HEK293 (cell line): ENCODE results near the gene BAIAP2L2.

Source experiments
- CTCF ChIA-PET: fragments of 350-600 bp; formaldehyde crosslinking; extraction: SDS; loops from one replicate; lab custom pipeline; 2021; ENCODE audit warnings: antibody characterized with exemption; lab: Yijun Ruan, JAX
- POLR2A ChIA-PET: fragments of 300-600 bp; formaldehyde crosslinking; extraction: SDS; loops from one replicate; lab custom pipeline; 2020; ENCODE audit warnings: antibody characterized with exemption, inconsistent platforms; lab: Yijun Ruan, JAX
- H3K27ac ChIP-seq: fragments of 200-500 bp; sonication (Bioruptor generic); 2 replicates; pipeline ENCODE4 v1.5.1; 2014; ENCODE audit warnings: low read depth, low read length, control low read depth, inconsistent platforms; ENCODE audit errors: extremely low read depth
- H3K36me3 ChIP-seq, 2 experiments: fragments of 200-500 bp in 1 of 2; sonication (Bioruptor generic) in 1 of 2; 1 replicate in 1 of 2; 2 replicates in 1 of 2; pipeline ENCODE4 v1.5.1; 2014 to 2017; ENCODE audit warnings: inconsistent platforms in 2 of 2, low read length in 2 of 2; ENCODE audit not compliant: control insufficient read depth in 2 of 2, insufficient read depth in 1 of 2
- H3K4me1 ChIP-seq: fragments of 200-500 bp; sonication (Bioruptor generic); 2 replicates; pipeline ENCODE4 v1.5.1; 2014; ENCODE audit warnings: mild to moderate bottlenecking, low read length, inconsistent platforms; ENCODE audit not compliant: control insufficient read depth, insufficient read depth
- H3K4me3 ChIP-seq: 2 replicates; pipeline ENCODE4 v1.5.1; 2011; ENCODE audit warnings: low read depth, mild to moderate bottlenecking, control low read depth, low read length, moderate library complexity
- H3K9me3 ChIP-seq: fragments of 200-500 bp; sonication (Bioruptor generic); 2 replicates; pipeline ENCODE4 v1.5.1; 2014; ENCODE audit warnings: low read depth, low read length, inconsistent platforms; ENCODE audit not compliant: control insufficient read depth, insufficient read depth
- MEIS1 ChIP-seq: sonication (generic); formaldehyde crosslinking; IDR thresholded peaks from 2 replicates; pipeline ENCODE4 v1.8.1; 2022; ENCODE audit warnings: missing genetic modification reagents, mild to moderate bottlenecking, borderline replicate concordance
- OSR2 ChIP-seq: fragments of 450-650 bp; formaldehyde crosslinking; IDR thresholded peaks from 2 replicates; pipeline ENCODE4 v1.5.1; 2016; ENCODE audit warnings: missing biosample characterization, missing genetic modification characterization
- REST ChIP-seq: fragments of 450-650 bp; formaldehyde crosslinking; IDR thresholded peaks from 2 replicates; pipeline ENCODE4 v1.5.1; 2016; ENCODE audit warnings: missing biosample characterization, missing genetic modification characterization
- SP3 ChIP-seq: fragments of 450-650 bp; formaldehyde crosslinking; IDR thresholded peaks from 2 replicates; pipeline ENCODE4 v1.5.1; 2016; ENCODE audit warnings: missing biosample characterization, missing genetic modification characterization
- ZBTB1 ChIP-seq: fragments of 450-650 bp; formaldehyde crosslinking; IDR thresholded peaks from 2 replicates; pipeline ENCODE4 v1.5.1; 2016; ENCODE audit warnings: missing biosample characterization, missing genetic modification characterization
- ZBTB26 ChIP-seq: fragments of 450-650 bp; formaldehyde crosslinking; optimal IDR thresholded peaks from 2 replicates; pipeline ENCODE3; 2016; ENCODE audit warnings: missing biosample characterization, mild to moderate bottlenecking, missing genetic modification characterization
- ZFHX2 ChIP-seq: fragments of 450-650 bp; formaldehyde crosslinking; conservative IDR thresholded peaks from 2 replicates; pipeline ENCODE4 v1.5.1; 2016; ENCODE audit warnings: missing biosample characterization, missing genetic modification characterization
- ZNF157 ChIP-seq: fragments of 450-650 bp; formaldehyde crosslinking; IDR thresholded peaks from 2 replicates; pipeline ENCODE4 v1.5.1; 2016; ENCODE audit warnings: missing biosample characterization, missing genetic modification characterization
- ZNF239 ChIP-seq: fragments of 450-650 bp; formaldehyde crosslinking; IDR thresholded peaks from 2 replicates; pipeline ENCODE4 v1.5.1; 2016; ENCODE audit warnings: missing biosample characterization, missing genetic modification characterization
- ZNF423 ChIP-seq: fragments of 450-650 bp; formaldehyde crosslinking; IDR thresholded peaks from 2 replicates; pipeline ENCODE4 v1.5.1; 2016; ENCODE audit warnings: missing biosample characterization, missing genetic modification characterization
- ZNF529 ChIP-seq: fragments of 450-650 bp; formaldehyde crosslinking; IDR thresholded peaks from 2 replicates; pipeline ENCODE4 v1.5.1; 2017; ENCODE audit warnings: missing genetic modification characterization, missing biosample characterization; ENCODE audit not compliant: insufficient replicate concordance
- ZNF624 ChIP-seq: fragments of 450-650 bp; formaldehyde crosslinking; IDR thresholded peaks from 2 replicates; pipeline ENCODE4 v1.5.1; 2017; ENCODE audit warnings: missing biosample characterization, missing genetic modification characterization
- TF ChIP-seq, protein P1 (sequence below): fragments of 450-650 bp; formaldehyde crosslinking; IDR thresholded peaks from 2 replicates; pipeline ENCODE4 v1.5.1; 2016; ENCODE audit warnings: missing biosample characterization, missing genetic modification characterization

The BAIAP2L2 gene

GRCh38 chr22:38131399-38131798 lies 20.9 kb upstream of the BAIAP2L2 start (continued):
- TF ChIP-seq ZBTB1 (tag by site-specific recombination): no peak
- no peak for TF ChIP-seq OSR2

DNA sequence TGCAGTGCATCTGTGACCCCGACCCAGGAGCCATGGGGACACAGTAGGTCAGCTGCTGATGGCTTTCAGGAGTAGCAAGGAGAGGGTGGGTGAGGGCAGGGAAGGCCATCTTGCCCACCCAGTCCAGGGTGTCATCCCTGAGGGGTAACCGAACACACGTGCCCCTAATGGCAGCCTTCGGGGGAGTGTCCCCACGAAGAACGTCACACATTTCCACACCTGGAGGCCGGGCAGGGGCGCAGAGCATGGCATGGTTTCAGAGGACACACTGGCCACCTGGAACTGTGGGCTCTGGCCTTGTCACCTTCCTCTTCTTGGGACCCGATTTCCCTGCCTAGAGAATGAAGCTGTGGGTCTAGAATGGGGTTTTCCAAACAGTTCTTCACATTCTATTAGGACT lies 19.4 kb upstream of the BAIAP2L2 start:
- Histone ChIP-seq H3K9me3 (no peaks in the 10 kb centered on the region), H3K36me3 (peaks cover 0 to 43% of the 10 kb centered on the region in 2 experiments; a peak in 2 of 3 replicates), H3K27ac (no peak overlapping the region), H3K4me3 (no peak overlapping the region), H3K4me1 (no peaks in the 10 kb centered on the region)
- POLR2A ChIA-PET: no interaction called here
- CTCF ChIA-PET: interaction anchor here (0.6 kb wide), 1 partner anchor 29 kb away, joined by 3 read pairs; no protein-coding TSS in a partner anchor
- TF ChIP-seq ZNF423 (no peak), REST (tag by site-specific recombination) (no peak), ZFHX2 (tag by site-specific recombination) (no peak), ZNF529 (no peak), ZNF157 (no peak)

DNA sequence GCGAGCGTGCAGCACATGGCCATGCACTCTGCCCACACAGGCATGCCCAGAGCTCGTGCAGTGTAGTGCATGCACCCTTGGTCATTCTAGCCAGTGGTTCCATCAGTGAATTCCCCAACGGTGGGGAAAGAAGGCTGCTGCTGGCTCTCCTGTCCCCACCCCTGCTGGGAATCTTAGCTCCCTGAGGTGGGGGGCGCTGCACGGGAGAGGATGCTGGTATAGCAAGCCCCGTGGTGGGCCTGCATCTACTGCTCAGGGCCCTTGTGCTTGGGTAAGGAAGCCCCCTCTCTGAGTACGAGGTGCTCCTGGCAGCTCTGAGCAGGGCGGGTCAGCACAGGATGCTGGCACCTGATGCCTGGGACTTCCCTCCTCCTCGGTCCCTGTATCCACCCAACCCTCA lies 18.5 kb upstream of the BAIAP2L2 start:
- Histone ChIP-seq H3K27ac (no peak overlapping the region), H3K4me1 (no peaks in the 10 kb centered on the region), H3K4me3 (no peak overlapping the region)
- POLR2A ChIA-PET: no interaction called here
- no peak for TF ChIP-seq ZNF239 (tag by site-specific recombination)
- TF ChIP-seq, protein P1, sequence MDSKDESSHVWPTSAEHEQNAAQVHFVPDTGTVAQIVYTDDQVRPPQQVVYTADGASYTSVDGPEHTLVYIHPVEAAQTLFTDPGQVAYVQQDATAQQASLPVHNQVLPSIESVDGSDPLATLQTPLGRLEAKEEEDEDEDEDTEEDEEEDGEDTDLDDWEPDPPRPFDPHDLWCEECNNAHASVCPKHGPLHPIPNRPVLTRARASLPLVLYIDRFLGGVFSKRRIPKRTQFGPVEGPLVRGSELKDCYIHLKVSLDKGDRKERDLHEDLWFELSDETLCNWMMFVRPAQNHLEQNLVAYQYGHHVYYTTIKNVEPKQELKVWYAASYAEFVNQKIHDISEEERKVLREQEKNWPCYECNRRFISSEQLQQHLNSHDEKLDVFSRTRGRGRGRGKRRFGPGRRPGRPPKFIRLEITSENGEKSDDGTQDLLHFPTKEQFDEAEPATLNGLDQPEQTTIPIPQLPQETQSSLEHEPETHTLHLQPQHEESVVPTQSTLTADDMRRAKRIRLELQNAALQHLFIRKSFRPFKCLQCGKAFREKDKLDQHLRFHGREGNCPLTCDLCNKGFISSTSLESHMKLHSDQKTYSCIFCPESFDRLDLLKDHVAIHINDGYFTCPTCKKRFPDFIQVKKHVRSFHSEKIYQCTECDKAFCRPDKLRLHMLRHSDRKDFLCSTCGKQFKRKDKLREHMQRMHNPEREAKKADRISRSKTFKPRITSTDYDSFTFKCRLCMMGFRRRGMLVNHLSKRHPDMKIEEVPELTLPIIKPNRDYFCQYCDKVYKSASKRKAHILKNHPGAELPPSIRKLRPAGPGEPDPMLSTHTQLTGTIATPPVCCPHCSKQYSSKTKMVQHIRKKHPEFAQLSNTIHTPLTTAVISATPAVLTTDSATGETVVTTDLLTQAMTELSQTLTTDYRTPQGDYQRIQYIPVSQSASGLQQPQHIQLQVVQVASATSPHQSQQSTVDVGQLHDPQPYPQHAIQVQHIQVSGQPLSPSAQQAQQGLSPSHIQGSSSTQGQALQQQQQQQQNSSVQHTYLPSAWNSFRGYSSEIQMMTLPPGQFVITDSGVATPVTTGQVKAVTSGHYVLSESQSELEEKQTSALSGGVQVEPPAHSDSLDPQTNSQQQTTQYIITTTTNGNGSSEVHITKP (tag by site-specific recombination): no peak
- no peak for TF ChIP-seq MEIS1 (CRISPR knock-in tag)
- no peak for TF ChIP-seq ZBTB26 (tag by site-specific recombination)
- no peak for TF ChIP-seq SP3 (tag by site-specific recombination)
- no peak for TF ChIP-seq ZNF624
- TF ChIP-seq, all 188 proteins: peak for 0
- Histone ChIP-seq H3K9me3 (no peaks in the 10 kb centered on the region), H3K36me3 (peaks cover 0 to 40% of the 10 kb centered on the region in 2 experiments; a peak in 2 of 3 replicates)
- CTCF ChIA-PET: interaction anchor here (1.5 kb wide), 1 partner anchor 14 kb away, joined by 5 read pairs; no protein-coding TSS in a partner anchor
